HUES6 (cell line): Measurements from ENCODE around the gene IP6K1.
A peak's percentile ranks its signal among the peaks of the same experiment; 100 is the strongest.

Experiments used
- H3K27ac ChIP-seq: 2 replicates; pipeline ENCODE4 v1.7.0; 2013; ENCODE audit warnings: low read depth, mild to moderate bottlenecking, low read length, inconsistent platforms
- H3K27me3 ChIP-seq: 2 replicates; pipeline ENCODE4 v1.6.1; 2013; ENCODE audit warnings: low read length; ENCODE audit not compliant: control insufficient read depth, insufficient read depth
- H3K36me3 ChIP-seq: 2 replicates; pipeline ENCODE4 v1.6.1; 2013; ENCODE audit warnings: low read length; ENCODE audit not compliant: control insufficient read depth, insufficient read depth
- H3K4me1 ChIP-seq: 2 replicates; pipeline ENCODE4 v1.6.1; 2013; ENCODE audit warnings: low read length; ENCODE audit not compliant: control insufficient read depth, insufficient read depth
- H3K4me3 ChIP-seq: 2 replicates; pipeline ENCODE4 v1.5.1; 2013; ENCODE audit warnings: low read depth, low read length
- H3K9ac ChIP-seq: one replicate; pipeline ENCODE4 v1.6.1; 2013; ENCODE audit warnings: mild to moderate bottlenecking, low read length
- H3K9me3 ChIP-seq: 2 replicates; pipeline ENCODE4 v1.6.1; 2013; ENCODE audit warnings: low read depth, low read length; ENCODE audit not compliant: control insufficient read depth, insufficient read depth

Gene IP6K1

GRCh38 chr3:49715611-49716121 is 70.7 kb downstream of the IP6K1 start:
- Histone ChIP-seq H3K4me1 (peaks cover 12% of the 10 kb centered on the region), H3K9ac (no peak overlapping the region), H3K27ac (no peak overlapping the region), H3K9me3 (no peaks in the 10 kb centered on the region), H3K4me3 (no peak overlapping the region), H3K27me3 (no peaks in the 10 kb centered on the region), H3K36me3 (peaks cover 18% of the 10 kb centered on the region)

GRCh38 chr3:49714728-49715550 is 71.4 kb downstream of the IP6K1 start:
- H3K4me1 ChIP-seq: peaks cover 12% of the 10 kb centered on the region
- peaks cover 16% of the 10 kb centered on the region for H3K36me3 ChIP-seq
- H3K27me3 ChIP-seq: no peaks in the 10 kb centered on the region
- no peak overlapping the region for H3K27ac ChIP-seq
- no peak overlapping the region for H3K9ac ChIP-seq
- no peak overlapping the region for H3K4me3 ChIP-seq
- H3K9me3 ChIP-seq: no peaks in the 10 kb centered on the region

DNA sequence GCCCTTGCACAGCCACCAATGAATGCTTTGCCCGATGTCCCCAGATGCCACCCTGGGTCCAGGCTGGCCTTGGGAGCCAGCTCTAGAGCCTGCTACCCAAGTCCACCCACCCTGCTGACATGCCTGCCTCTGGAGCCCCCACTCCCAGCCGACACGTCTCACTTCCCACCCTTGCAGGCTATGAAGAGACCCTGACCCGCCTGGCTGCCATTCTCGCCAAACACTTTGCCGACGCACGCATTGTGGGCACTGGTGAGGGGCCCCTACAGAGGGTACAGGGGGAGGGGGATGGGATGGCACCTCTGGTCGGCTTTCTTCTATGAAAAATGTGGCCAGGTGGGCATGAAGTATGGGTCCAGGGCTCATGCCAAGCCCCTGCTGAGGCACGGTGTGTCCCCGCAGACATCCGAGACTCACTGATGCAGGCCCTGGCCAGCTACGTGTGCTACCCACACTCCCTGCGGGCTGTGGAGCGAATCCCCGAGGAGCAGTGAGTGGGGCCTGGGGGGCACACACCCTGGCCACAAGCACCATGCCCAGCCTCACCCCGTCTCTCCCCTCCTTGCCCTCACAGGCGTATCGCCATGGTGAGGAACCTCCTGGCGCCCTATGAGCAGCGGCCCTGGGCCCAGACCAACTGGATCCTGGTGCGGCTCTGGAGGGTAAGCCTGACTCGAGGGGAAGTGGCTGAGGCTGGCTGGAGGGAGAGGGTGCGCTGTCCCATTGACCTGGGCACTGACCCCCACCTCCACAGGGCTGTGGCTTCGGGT is 72.8 kb downstream of the IP6K1 start:
- Histone ChIP-seq H3K36me3 (peaks cover 16% of the 10 kb centered on the region), H3K4me3 (no peak overlapping the region), H3K9ac (no peak overlapping the region), H3K27ac (no peak overlapping the region), H3K4me1 (peaks cover 9% of the 10 kb centered on the region), H3K9me3 (no peaks in the 10 kb centered on the region), H3K27me3 (no peaks in the 10 kb centered on the region)

- Histone ChIP-seq H3K9ac (no peak overlapping the region), H3K27me3 (no peaks in the 10 kb centered on the region), H3K27ac (no peak overlapping the region), H3K4me3 (no peak overlapping the region), H3K36me3 (peaks cover 16% of the 10 kb centered on the region), H3K4me1 (0 out of 2 replicates have a peak, but pooled peaks cover 3% of the 10 kb centered on the region), H3K9me3 (no peaks in the 10 kb centered on the region)
Observed at GRCh38 chr3:49712631-49713317, 73.6 kb downstream of the IP6K1 start.

DNA sequence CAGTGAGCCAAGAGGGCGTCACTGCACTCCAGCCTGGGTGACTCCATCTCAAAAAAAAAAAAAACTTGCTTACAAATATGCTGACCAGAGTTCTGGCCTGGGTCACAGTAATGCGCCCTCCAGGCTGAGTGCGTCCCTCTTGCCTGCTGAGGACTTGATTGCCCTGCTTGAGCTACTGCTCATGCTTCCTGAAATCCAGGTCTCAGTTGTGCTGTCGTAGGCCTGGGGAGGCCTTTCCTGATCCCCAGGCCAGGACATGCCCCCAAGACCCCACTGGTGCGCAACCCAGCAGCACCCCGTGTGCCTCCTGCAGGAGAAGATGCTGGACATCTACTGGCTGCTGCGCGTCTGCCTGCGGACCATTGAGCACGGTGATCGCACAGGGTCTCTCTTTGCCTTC is 74.2 kb downstream of the IP6K1 start:
- no peaks in the 10 kb centered on the region for H3K27me3 ChIP-seq
- H3K9ac ChIP-seq: no peak overlapping the region
- H3K27ac ChIP-seq: no peak overlapping the region
- H3K9me3 ChIP-seq: no peaks in the 10 kb centered on the region
- 0 out of 2 replicates have a peak, but pooled peaks cover 3% of the 10 kb centered on the region for H3K4me1 ChIP-seq
- H3K4me3 ChIP-seq: no peak overlapping the region
- H3K36me3 ChIP-seq: peaks cover 16% of the 10 kb centered on the region

GRCh38 chr3:49711489-49711888 is 74.9 kb downstream of the IP6K1 start:
- H3K27ac ChIP-seq: no peak overlapping the region
- peak overlapping the region; percentile 24 for H3K9ac ChIP-seq
- no peaks in the 10 kb centered on the region for H3K27me3 ChIP-seq
- no peaks in the 10 kb centered on the region for H3K9me3 ChIP-seq
- H3K36me3 ChIP-seq: peaks cover 20% of the 10 kb centered on the region
- no peak overlapping the region for H3K4me3 ChIP-seq
- H3K4me1 ChIP-seq: 0 out of 2 replicates have a peak, but pooled peaks cover 3% of the 10 kb centered on the region

DNA sequence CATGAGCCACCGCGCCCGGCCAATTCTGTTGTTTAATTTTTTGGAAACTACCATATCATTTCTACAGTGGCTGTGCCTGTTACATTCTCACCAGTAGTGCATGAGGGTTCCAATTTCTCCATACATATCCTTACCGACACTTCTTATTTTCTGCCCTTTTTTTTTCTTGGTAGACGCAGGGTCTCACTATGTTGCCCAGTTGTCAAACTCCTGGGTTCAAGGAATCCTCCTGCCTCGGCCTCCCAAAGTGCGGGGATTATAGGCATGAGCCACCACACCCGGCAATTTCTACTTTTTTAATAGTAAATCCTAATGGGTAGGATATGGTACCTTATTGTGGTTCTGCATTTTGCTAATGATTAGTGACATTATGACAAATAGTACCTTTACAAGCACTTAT is 76.5 kb downstream of the IP6K1 start:
- Histone ChIP-seq H3K4me3 (no peak overlapping the region), H3K27ac (no peak overlapping the region), H3K4me1 (0 out of 2 replicates have a peak, but pooled peaks cover 3% of the 10 kb centered on the region), H3K9me3 (no peaks in the 10 kb centered on the region), H3K27me3 (no peaks in the 10 kb centered on the region), H3K36me3 (peaks cover 23% of the 10 kb centered on the region), H3K9ac (no peak overlapping the region)

DNA sequence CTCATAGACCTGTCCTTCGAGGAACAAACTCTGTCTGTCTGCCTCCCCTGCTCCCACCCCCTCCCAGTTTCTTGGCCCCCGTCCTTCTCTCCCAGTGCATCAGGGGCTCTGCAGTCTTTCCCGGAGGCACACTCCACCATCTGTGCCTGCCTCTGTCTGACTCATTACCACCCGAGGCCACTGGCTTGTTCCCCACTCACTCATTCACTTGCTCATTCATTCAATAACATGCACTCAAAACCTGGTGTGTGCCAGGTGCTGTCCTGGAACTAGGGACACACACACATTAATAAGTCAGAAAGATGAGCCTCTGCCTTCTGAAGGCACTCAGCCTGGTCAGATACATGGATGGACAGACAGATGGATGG is 79.2 kb downstream of the IP6K1 start:
- Histone ChIP-seq H3K4me3 (no peak overlapping the region), H3K4me1 (no peaks in the 10 kb centered on the region), H3K36me3 (peaks cover 33% of the 10 kb centered on the region), H3K9ac (no peak overlapping the region), H3K27ac (no peak overlapping the region), H3K27me3 (no peaks in the 10 kb centered on the region), H3K9me3 (no peaks in the 10 kb centered on the region)

DNA sequence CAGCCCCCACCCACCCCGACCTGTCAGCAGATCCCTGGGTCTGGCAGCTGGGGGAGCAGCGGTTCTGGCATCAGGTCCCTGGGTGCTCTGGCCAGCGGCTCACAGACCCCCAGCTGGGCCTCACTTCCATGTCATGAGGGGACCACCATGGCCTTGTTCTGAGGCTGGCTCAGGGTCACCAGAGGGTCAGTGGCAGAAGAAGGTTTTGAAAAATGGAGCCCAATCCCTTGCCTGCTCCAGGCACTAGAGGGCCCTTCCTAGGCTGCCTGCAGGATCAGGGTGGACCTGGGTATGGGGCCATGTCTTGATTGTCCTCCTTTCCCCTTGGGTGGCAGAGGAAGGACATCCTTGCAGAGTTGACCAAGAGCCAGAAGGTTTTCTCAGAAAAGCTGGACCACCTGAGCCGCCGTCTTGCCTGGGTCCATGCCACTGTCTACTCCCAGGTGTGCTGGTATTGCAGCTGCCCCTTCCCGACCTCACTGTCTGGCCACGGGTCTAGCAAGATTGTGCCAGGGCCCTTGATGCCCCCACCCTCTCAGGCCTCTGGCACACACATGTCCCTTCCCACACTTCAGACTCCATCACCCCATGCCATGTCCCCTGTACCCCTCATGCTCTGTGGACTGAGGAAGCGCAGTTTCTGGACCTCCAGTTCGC is 79.8 kb downstream of the IP6K1 start:
- Histone ChIP-seq H3K36me3 (peaks cover 33% of the 10 kb centered on the region), H3K9ac (no peak overlapping the region), H3K4me3 (no peak overlapping the region), H3K4me1 (no peaks in the 10 kb centered on the region), H3K27me3 (no peaks in the 10 kb centered on the region), H3K9me3 (no peaks in the 10 kb centered on the region), H3K27ac (no peak overlapping the region)

GRCh38 chr3:49705390-49705960 is 80.9 kb downstream of the IP6K1 start:
- Histone ChIP-seq H3K9ac (no peak overlapping the region), H3K4me3 (no peak overlapping the region), H3K4me1 (0 out of 2 replicates have a peak, but pooled peaks cover 2% of the 10 kb centered on the region), H3K9me3 (no peaks in the 10 kb centered on the region), H3K27ac (no peak overlapping the region), H3K27me3 (no peaks in the 10 kb centered on the region), H3K36me3 (peaks cover 33% of the 10 kb centered on the region)
